B cell (primary cell): ENCODE data around the gene ALOXE3. TPM values are rescaled to one million over a fixed set of nuclear protein-coding genes. Genes with fewer than 3 reads are reported as not detected.
A peak's percentile ranks its signal among the peaks of the same experiment; 100 is the strongest.

Experiments used
- ATAC-seq: fragments of 200-7000 bp; cut with Tn5 transposase; one replicate; pipeline ENCODE4 v1.10.0; 2021; ENCODE audit warnings: low read depth, mild to moderate bottlenecking, moderate number of reproducible peaks, moderate library complexity
- CTCF ChIA-PET: fragments of 350-600 bp; sonication (Branson Sonifier 250); formaldehyde crosslinking; loops from one replicate; lab custom pipeline; 2021; ENCODE audit warnings: antibody characterized with exemption, inconsistent platforms; lab: Charles Lee
- POLR2A ChIA-PET: fragments of 350-600 bp; sonication (Branson Sonifier 250); formaldehyde crosslinking; loops from one replicate; lab custom pipeline; 2021; ENCODE audit warnings: antibody characterized with exemption; lab: Charles Lee
- DNase-seq: peaks from one replicate; pipeline ENCODE4 v3.0.0; 2013
- H2AFZ ChIP-seq: 2 replicates; pipeline ENCODE4 v1.6.1; 2012; ENCODE audit warnings: mild to moderate bottlenecking, low read depth, low read length; ENCODE audit not compliant: insufficient read depth, poor library complexity, severe bottlenecking
- H3K27ac ChIP-seq, 2 donors: 1 replicate in 1 of 2; 2 replicates in 1 of 2; pipeline ENCODE4 v1.5.1; 2012 to 2013; ENCODE audit warnings: low read length in 2 of 2, mild to moderate bottlenecking in 2 of 2, moderate library complexity in 1 of 2
- H3K27me3 ChIP-seq, 4 experiments: fragments of 200-600 bp in 1 of 4; sonication (generic) in 1 of 4; replicated peaks in 1 of 4; 1 replicate in 2 of 4; 2 replicates in 2 of 4; pipeline versions ENCODE4 v1.6.1 to v1.7.0; 2013 to 2016; ENCODE audit warnings: low read length in 3 of 4, mild to moderate bottlenecking in 2 of 4, mixed read lengths in 1 of 4, moderate library complexity in 1 of 4; ENCODE audit not compliant: insufficient read depth in 4 of 4, control insufficient read depth in 3 of 4; ENCODE audit errors: control extremely low read depth in 1 of 4
- H3K36me3 ChIP-seq, 2 experiments: replicated peaks in 1 of 2; 1 replicate in 1 of 2; 2 replicates in 1 of 2; pipeline versions ENCODE4 v1.6.1 to v1.7.1; 2013; ENCODE audit warnings: low read length in 1 of 2; ENCODE audit not compliant: insufficient read depth in 2 of 2, control insufficient read depth in 1 of 2; ENCODE audit errors: control extremely low read depth in 1 of 2, extremely low read depth in 1 of 2
- H3K4me1 ChIP-seq, 2 donors: fragments of 200-600 bp in 1 of 2; sonication (generic) in 1 of 2; 1 replicate in 1 of 2; 2 replicates in 1 of 2; pipeline versions ENCODE4 v1.5.1 to v1.6.1; 2013 to 2017; ENCODE audit warnings: low read length in 2 of 2; ENCODE audit not compliant: control insufficient read depth in 2 of 2, insufficient read depth in 2 of 2
- H3K4me2 ChIP-seq: replicated peaks from 2 replicates; pipeline ENCODE3; 2012; ENCODE audit warnings: mild to moderate bottlenecking, low read depth, low read length; ENCODE audit not compliant: poor library complexity, severe bottlenecking
- H3K4me3 ChIP-seq, 5 experiments: fragments of 200-600 bp in 1 of 5; sonication (generic) in 1 of 5; 1 replicate in 3 of 5; 2 replicates in 2 of 5; pipeline versions ENCODE4 v1.5.1 to v1.7.0; 2011 to 2016; ENCODE audit warnings: low read length in 4 of 5, mild to moderate bottlenecking in 4 of 5, low read depth in 2 of 5, control low read depth in 1 of 5, moderate library complexity in 1 of 5; ENCODE audit not compliant: insufficient read depth in 1 of 5; ENCODE audit errors: control extremely low read depth in 1 of 5, extremely low read depth in 1 of 5
- H3K79me2 ChIP-seq: fragments of 200-600 bp; sonication (generic); one replicate; pipeline ENCODE4 v1.6.0; 2016; ENCODE audit warnings: low read length; ENCODE audit not compliant: control insufficient read depth, insufficient read depth
- H3K9ac ChIP-seq: fragments of 200-600 bp; sonication (generic); 2 replicates; pipeline ENCODE4 v1.6.1; 2017; ENCODE audit warnings: mild to moderate bottlenecking, low read length, moderate library complexity
- H3K9me3 ChIP-seq, 3 donors: one replicate each; pipeline versions ENCODE4 v1.6.1 to v1.7.1; 2013; ENCODE audit warnings: low read length in 2 of 3; ENCODE audit not compliant: control insufficient read depth in 2 of 3, insufficient read depth in 1 of 3; ENCODE audit errors: control extremely low read depth in 1 of 3
- H4K20me1 ChIP-seq: 2 replicates; pipeline ENCODE4 v1.6.0; 2012; ENCODE audit warnings: mild to moderate bottlenecking, low read length; ENCODE audit not compliant: insufficient read depth, control insufficient read depth, poor library complexity, severe bottlenecking
- H3K27ac Mint-ChIP-seq: one replicate; pipeline ENCODE4 v1.8.0; 2021; ENCODE audit warnings: mixed read lengths
- H3K27me3 Mint-ChIP-seq: one replicate; pipeline ENCODE4 v1.8.0; 2021; ENCODE audit warnings: mixed read lengths
- H3K4me1 Mint-ChIP-seq: one replicate; pipeline ENCODE4 v1.8.0; 2021; ENCODE audit warnings: mixed read lengths
- H3K4me3 Mint-ChIP-seq: one replicate; pipeline ENCODE4 v1.8.0; 2021; ENCODE audit warnings: mixed read lengths
- H3K9me3 Mint-ChIP-seq: one replicate; pipeline ENCODE4 v1.8.0; 2022; ENCODE audit warnings: mixed read lengths; ENCODE audit not compliant: insufficient read depth
- EZH2 ChIP-seq: IDR thresholded peaks from 2 replicates; pipeline ENCODE4 v1.6.1; 2012; ENCODE audit warnings: borderline replicate concordance, low read depth, mild to moderate bottlenecking, moderate library complexity, low read length; ENCODE audit not compliant: insufficient read depth, poor library complexity, severe bottlenecking
- WGBS: methylation state at CpG from one replicate; pipeline ENCODE4 v1.1.5; 2013; ENCODE audit warnings: missing lambda C conversion rate; ENCODE audit not compliant: insufficient coverage; 5-methylcytosine and 5-hydroxymethylcytosine counted together
- intact Hi-C: fragments of 100-400 bp; cut with micrococcal nuclease; formaldehyde crosslinking; loops from one replicate; pipeline ENCODE4 v1.10.0; 2022
- polyA plus RNA-seq: library from polyadenylated mRNA; depleted of rRNA; stranded (reverse); fragments of >200 nt; gene quantifications from 2 replicates; pipeline ENCODE4 v1.2.3, GENCODE V29; 2012
- total RNA-seq, 2 donors: library from RNA; stranded (reverse); fragments of 120-200 nt in 1 of 2; gene quantifications; 1 replicate in 1 of 2; 2 replicates in 1 of 2; pipeline versions ENCODE4 v1.2.3 to v1.2.4, GENCODE V29; 2013 to 2022
- TF ChIP-seq, protein P1 (sequence below): fragments of 200-600 bp; IDR thresholded peaks from one replicate; pipeline ENCODE4 v1.8.0; 2022; ENCODE audit warnings: antibody characterized with exemption, mild to moderate bottlenecking

Gene ALOXE3
- total and polyA plus RNA-seq, 2 donors (not counting 1 experiment from before 2014, with no cell fraction given), result 0.04 TPM; not detected in 1

DNA sequence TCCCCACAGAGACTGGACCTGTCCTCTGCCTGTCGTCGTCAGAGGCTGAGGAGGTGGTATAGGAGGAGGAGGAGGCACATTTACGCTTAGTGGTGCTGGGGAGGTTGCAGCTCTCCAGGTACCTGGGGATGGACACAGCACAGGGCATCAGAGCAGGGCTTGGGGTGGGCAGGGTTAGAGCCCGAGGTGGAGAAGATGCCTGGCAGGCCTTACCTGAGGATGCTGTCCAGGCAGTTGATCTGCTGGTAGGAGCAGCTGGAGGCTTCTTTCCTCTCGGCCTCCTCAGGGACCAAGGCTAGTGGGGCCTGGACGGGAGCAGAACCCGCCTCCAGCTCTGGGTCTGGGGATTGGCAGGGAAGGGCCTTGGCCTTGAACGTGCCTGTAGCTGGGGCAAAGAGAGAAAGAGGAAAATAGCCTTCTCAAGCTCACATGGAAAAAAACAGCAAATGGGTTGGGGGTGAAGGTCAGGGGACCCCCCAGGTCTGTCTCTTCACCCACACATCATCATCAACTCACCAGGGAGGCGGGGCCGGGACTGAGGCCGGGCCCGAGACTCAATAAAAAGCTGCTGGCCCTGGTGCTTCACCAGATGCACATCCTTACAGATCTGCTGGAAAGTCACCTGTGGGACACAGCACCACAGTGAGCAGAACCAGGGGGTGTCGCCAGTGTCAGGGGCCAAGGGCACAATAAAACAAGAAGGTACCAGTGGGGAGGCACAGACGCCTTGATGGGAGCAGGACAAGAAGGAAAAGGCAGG lies 28.2 kb upstream of the ALOXE3 start:
- Histone ChIP-seq H4K20me1 (peaks cover 26% of the 10 kb centered on the region), H3K4me1 (peaks cover 10 to 19% of the 10 kb centered on the region in 2 donors), H3K36me3 (peaks cover 0 to 77% of the 10 kb centered on the region in 2 experiments), H2AFZ (no peak overlapping the region), H3K9me3 (no peaks in the 10 kb centered on the region), H3K9ac (no peak overlapping the region), H3K4me3 (no peak overlapping the region), H3K27me3 (no peaks in the 10 kb centered on the region), H3K4me2 (no peak overlapping the region), H3K79me2 (peaks cover 30% of the 10 kb centered on the region), H3K27ac (no peak overlapping the region)
- DNase-seq, result peak; percentile 34
- Mint-ChIP-seq H3K27me3 (no peaks in the 10 kb centered on the region), H3K9me3 (no peaks in the 10 kb centered on the region), H3K4me3 (no peak overlapping the region), H3K27ac (no peak overlapping the region), H3K4me1 (peaks cover 18% of the 10 kb centered on the region)
- WGBS, result 92% methylated on average over 11 of the region's 14 CpGs
- POLR2A ChIA-PET, result interaction anchor here (1.7 kb wide), 1 partner anchor 12 kb away, joined by 6 read pairs; no protein-coding TSS in a partner anchor
- CTCF ChIA-PET, result interaction anchor here (0.9 to 2.7 kb wide), 3 partner anchors 10 to 36 kb away, joined by 3 to 10 read pairs (median 4); no protein-coding TSS in a partner anchor
- no peak for ATAC-seq
- TF ChIP-seq, protein P1, sequence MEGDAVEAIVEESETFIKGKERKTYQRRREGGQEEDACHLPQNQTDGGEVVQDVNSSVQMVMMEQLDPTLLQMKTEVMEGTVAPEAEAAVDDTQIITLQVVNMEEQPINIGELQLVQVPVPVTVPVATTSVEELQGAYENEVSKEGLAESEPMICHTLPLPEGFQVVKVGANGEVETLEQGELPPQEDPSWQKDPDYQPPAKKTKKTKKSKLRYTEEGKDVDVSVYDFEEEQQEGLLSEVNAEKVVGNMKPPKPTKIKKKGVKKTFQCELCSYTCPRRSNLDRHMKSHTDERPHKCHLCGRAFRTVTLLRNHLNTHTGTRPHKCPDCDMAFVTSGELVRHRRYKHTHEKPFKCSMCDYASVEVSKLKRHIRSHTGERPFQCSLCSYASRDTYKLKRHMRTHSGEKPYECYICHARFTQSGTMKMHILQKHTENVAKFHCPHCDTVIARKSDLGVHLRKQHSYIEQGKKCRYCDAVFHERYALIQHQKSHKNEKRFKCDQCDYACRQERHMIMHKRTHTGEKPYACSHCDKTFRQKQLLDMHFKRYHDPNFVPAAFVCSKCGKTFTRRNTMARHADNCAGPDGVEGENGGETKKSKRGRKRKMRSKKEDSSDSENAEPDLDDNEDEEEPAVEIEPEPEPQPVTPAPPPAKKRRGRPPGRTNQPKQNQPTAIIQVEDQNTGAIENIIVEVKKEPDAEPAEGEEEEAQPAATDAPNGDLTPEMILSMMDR, result no peak
- no peak for TF ChIP-seq EZH2
- intact Hi-C loops, result no loop called here

DNA sequence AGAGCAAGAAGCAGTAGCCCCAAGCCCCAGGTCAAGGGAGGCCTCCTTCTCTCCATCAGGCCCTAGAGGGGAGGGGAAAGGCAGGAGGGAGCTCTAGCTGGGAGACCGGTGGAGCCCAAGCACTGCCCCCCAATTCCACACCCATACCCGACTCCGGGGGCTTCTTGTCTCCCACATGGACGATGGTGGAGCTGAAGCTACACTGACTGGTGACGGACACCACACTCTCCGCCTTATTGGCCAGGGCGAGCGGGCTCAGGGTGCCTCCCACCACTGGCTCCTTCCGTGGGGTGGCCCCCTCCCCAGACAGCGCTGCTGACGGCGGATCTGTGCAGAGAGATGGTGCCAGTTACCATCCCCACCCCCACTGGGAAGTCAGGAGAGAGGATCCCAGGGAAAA lies 27.5 kb upstream of the ALOXE3 start:
- intact Hi-C loops, result no loop called here
- no peak overlapping the region for H3K9ac ChIP-seq
- H3K27me3 Mint-ChIP-seq, result no peaks in the 10 kb centered on the region
- H3K9me3 ChIP-seq, result no peaks in the 10 kb centered on the region
- H2AFZ ChIP-seq, result no peak overlapping the region
- ChIA-PET CTCF (interaction anchor here (1.6 kb wide), 1 partner anchor 11 kb away, joined by 4 read pairs; no protein-coding TSS in a partner anchor), POLR2A (no interaction called here)
- H3K4me3 Mint-ChIP-seq, result no peak overlapping the region
- no peak overlapping the region for H3K4me2 ChIP-seq
- TF ChIP-seq EZH2, result no peak
- TF ChIP-seq, protein P1, result no peak
- H4K20me1 ChIP-seq, result peaks cover 22% of the 10 kb centered on the region
- no peaks in the 10 kb centered on the region for H3K27me3 ChIP-seq
- peaks cover 14% of the 10 kb centered on the region for H3K4me1 Mint-ChIP-seq
- peaks cover 29% of the 10 kb centered on the region for H3K79me2 ChIP-seq
- H3K36me3 ChIP-seq, result peaks cover 0 to 84% of the 10 kb centered on the region in 2 experiments
- no peak overlapping the region for H3K27ac ChIP-seq
- no peaks in the 10 kb centered on the region for H3K9me3 Mint-ChIP-seq
- ATAC-seq (no peak), DNase-seq (peak; percentile 32)
- H3K4me3 ChIP-seq, result no peak overlapping the region
- H3K27ac Mint-ChIP-seq, result no peak overlapping the region
- 100% methylated on average over 6 of the region's 12 CpGs for WGBS
- peaks cover 7 to 12% of the 10 kb centered on the region in 2 donors for H3K4me1 ChIP-seq
